Keratinocyte (primary cell): Measurements from ENCODE around the gene MCUB. TPM values are rescaled to one million over a fixed set of nuclear protein-coding genes. Genes with fewer than 3 reads are reported as not detected.

ENCODE experiments used
- DNase-seq: peaks from one replicate; pipeline ENCODE4 v3.0.0-alpha.2; 2011; ENCODE audit warnings: low read depth, missing footprints, low spot score
- FAIRE-seq: peaks from 2 replicates; lab custom pipeline; 2011; peaks lifted over from hg19 to GRCh38; lab: Jason Lieb, UNC
- H2AFZ ChIP-seq: 2 replicates; pipeline ENCODE4 v1.6.0; 2012; ENCODE audit warnings: low read length, control low read depth, inconsistent platforms; ENCODE audit not compliant: control insufficient read depth
- H3K27ac ChIP-seq: 2 replicates; pipeline ENCODE4 v1.5.1; 2011; ENCODE audit warnings: low read length; ENCODE audit not compliant: control insufficient read depth, insufficient read depth
- H3K27me3 ChIP-seq: 3 replicates; pipeline ENCODE4 v1.6.0; 2011; ENCODE audit warnings: low read length; ENCODE audit not compliant: control insufficient read depth, insufficient read depth; ENCODE audit errors: extremely low read depth
- H3K36me3 ChIP-seq, 2 experiments: 2 replicates in 1 of 2; 3 replicates in 1 of 2; pipeline ENCODE4 v1.5.1; 2011; ENCODE audit warnings: low read length in 2 of 2, mild to moderate bottlenecking in 1 of 2; ENCODE audit not compliant: control insufficient read depth in 2 of 2, insufficient read depth in 2 of 2; ENCODE audit errors: extremely low read depth in 1 of 2
- H3K4me1 ChIP-seq: 3 replicates; pipeline ENCODE4 v1.5.1; 2011; ENCODE audit warnings: low read length; ENCODE audit not compliant: control insufficient read depth, insufficient read depth; ENCODE audit errors: extremely low read depth
- H3K4me2 ChIP-seq: 3 replicates; pipeline ENCODE4 v1.6.0; 2011; ENCODE audit warnings: low read depth, low read length; ENCODE audit not compliant: control insufficient read depth, insufficient read depth; ENCODE audit errors: extremely low read depth
- H3K4me3 ChIP-seq, 3 experiments: fragments of 200-600 bp in 1 of 3; sonication (generic) in 1 of 3; 2 replicates in 2 of 3; 3 replicates in 1 of 3; pipeline ENCODE4 v1.5.1; 2011 to 2016; ENCODE audit warnings: low read length in 3 of 3, mild to moderate bottlenecking in 3 of 3, control low read depth in 2 of 3, inconsistent platforms in 1 of 3, low read depth in 1 of 3, mixed read lengths in 1 of 3, mixed run types in 1 of 3, moderate library complexity in 1 of 3; ENCODE audit not compliant: control insufficient read depth in 2 of 3, insufficient read depth in 2 of 3; ENCODE audit errors: extremely low read depth in 1 of 3
- H3K79me2 ChIP-seq: 2 replicates; pipeline ENCODE4 v1.6.0; 2012; ENCODE audit warnings: low read length; ENCODE audit not compliant: control insufficient read depth, insufficient read depth
- H3K9ac ChIP-seq: 3 replicates; pipeline ENCODE4 v1.6.0; 2011; ENCODE audit warnings: low read length; ENCODE audit not compliant: control insufficient read depth, insufficient read depth; ENCODE audit errors: extremely low read depth
- H3K9me1 ChIP-seq: 3 replicates; pipeline ENCODE4 v1.6.0; 2011; ENCODE audit warnings: low read length; ENCODE audit not compliant: control insufficient read depth, insufficient read depth; ENCODE audit errors: extremely low read depth
- H3K9me3 ChIP-seq: 2 replicates; pipeline ENCODE4 v1.5.1; 2012; ENCODE audit warnings: low read depth, low read length; ENCODE audit not compliant: control insufficient read depth
- H4K20me1 ChIP-seq: 3 replicates; pipeline ENCODE4 v1.6.0; 2011; ENCODE audit warnings: low read length; ENCODE audit not compliant: control insufficient read depth, insufficient read depth; ENCODE audit errors: extremely low read depth
- EZH2 ChIP-seq: IDR thresholded peaks from one replicate; pipeline ENCODE4 v1.6.1; 2012; ENCODE audit warnings: inconsistent platforms, mild to moderate bottlenecking, low read length, moderate library complexity
- dilution Hi-C: fragments of 300-500 bp; cut with MboI; formaldehyde crosslinking; loops from one replicate; pipeline ENCODE4 v1.7.0; 2020; ENCODE audit warnings: low sequenced_read_pairs; ENCODE audit not compliant: extremely low pct_ligation_motif_present
- polyA plus RNA-seq, 5 experiments: library from polyadenylated mRNA; depleted of rRNA in 3 of 5; stranded (reverse) in 3 of 5; stranded (forward) in 1 of 5; unstranded in 1 of 5; fragments of >200 nt; gene quantifications; 1 replicate in 1 of 5; 2 replicates in 3 of 5; 3 replicates in 1 of 5; pipeline versions ENCODE4 v1.2.1 to v1.2.3, GENCODE V29; 2011 to 2012; ENCODE audit warnings: missing spikeins in 2 of 5, low read depth in 1 of 5, low replicate concordance in 1 of 5
- TF ChIP-seq, protein P1 (sequence below), 3 experiments: IDR thresholded peaks in 1 of 3; conservative IDR thresholded peaks in 1 of 3; optimal IDR thresholded peaks in 1 of 3; 2 replicates in 2 of 3; 3 replicates in 1 of 3; pipeline versions ENCODE3 to v1.5.1; 2011; ENCODE audit warnings: low read length in 3 of 3, mild to moderate bottlenecking in 3 of 3, moderate library complexity in 2 of 3, control low read depth in 1 of 3, inconsistent platforms in 1 of 3; ENCODE audit not compliant: insufficient read depth in 2 of 3; ENCODE audit errors: extremely low read depth in 1 of 3

Gene MCUB
- polyA plus RNA-seq, 1 donor (not counting 4 experiments of a cell fraction or from before 2014, with no cell fraction given): 20.3 TPM

GRCh38 chr4:109615742-109616141, 55.7 kb downstream of the MCUB start:
- Histone ChIP-seq H3K4me1 (no peaks in the 10 kb centered on the region), H3K36me3 (no peaks in the 10 kb centered on the region), H3K27ac (no peak overlapping the region), H3K9me1 (no peaks in the 10 kb centered on the region), H3K79me2 (no peaks in the 10 kb centered on the region), H2AFZ (no peak overlapping the region), H3K4me2 (no peak overlapping the region), H3K27me3 (no peaks in the 10 kb centered on the region), H3K9ac (no peak overlapping the region), H3K9me3 (no peaks in the 10 kb centered on the region), H4K20me1 (no peaks in the 10 kb centered on the region), H3K4me3 (no peak overlapping the region)
- TF ChIP-seq, protein P1, sequence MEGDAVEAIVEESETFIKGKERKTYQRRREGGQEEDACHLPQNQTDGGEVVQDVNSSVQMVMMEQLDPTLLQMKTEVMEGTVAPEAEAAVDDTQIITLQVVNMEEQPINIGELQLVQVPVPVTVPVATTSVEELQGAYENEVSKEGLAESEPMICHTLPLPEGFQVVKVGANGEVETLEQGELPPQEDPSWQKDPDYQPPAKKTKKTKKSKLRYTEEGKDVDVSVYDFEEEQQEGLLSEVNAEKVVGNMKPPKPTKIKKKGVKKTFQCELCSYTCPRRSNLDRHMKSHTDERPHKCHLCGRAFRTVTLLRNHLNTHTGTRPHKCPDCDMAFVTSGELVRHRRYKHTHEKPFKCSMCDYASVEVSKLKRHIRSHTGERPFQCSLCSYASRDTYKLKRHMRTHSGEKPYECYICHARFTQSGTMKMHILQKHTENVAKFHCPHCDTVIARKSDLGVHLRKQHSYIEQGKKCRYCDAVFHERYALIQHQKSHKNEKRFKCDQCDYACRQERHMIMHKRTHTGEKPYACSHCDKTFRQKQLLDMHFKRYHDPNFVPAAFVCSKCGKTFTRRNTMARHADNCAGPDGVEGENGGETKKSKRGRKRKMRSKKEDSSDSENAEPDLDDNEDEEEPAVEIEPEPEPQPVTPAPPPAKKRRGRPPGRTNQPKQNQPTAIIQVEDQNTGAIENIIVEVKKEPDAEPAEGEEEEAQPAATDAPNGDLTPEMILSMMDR (optimal IDR thresholded peaks at IDR 0.05 in 1 of 3, IDR thresholded peaks at IDR 0.05 in 1 of 3, conservative IDR thresholded peaks at IDR 0.05 in 1 of 3; ENCODE audit: extremely low read depth in 1 of 3, insufficient read depth in 2 of 3, low read length in 3 of 3): no peak
- no peak for TF ChIP-seq EZH2
- dilution Hi-C loops: no loop called here
- no peak for DNase-seq
- no peak for FAIRE-seq

- H3K4me2 ChIP-seq: no peak overlapping the region
- FAIRE-seq (no peak), DNase-seq (no peak)
- H3K27ac ChIP-seq: no peak overlapping the region
- dilution Hi-C loops: no loop called here
- H3K9ac ChIP-seq: no peak overlapping the region
- H2AFZ ChIP-seq: no peak overlapping the region
- no peaks in the 10 kb centered on the region for H3K36me3 ChIP-seq
- no peak overlapping the region for H3K4me3 ChIP-seq
- no peaks in the 10 kb centered on the region for H3K27me3 ChIP-seq
- H4K20me1 ChIP-seq: no peaks in the 10 kb centered on the region
- TF ChIP-seq EZH2: no peak
- TF ChIP-seq, protein P1 (optimal IDR thresholded peaks at IDR 0.05 in 1 of 3, IDR thresholded peaks at IDR 0.05 in 1 of 3, conservative IDR thresholded peaks at IDR 0.05 in 1 of 3; ENCODE audit: extremely low read depth in 1 of 3, insufficient read depth in 2 of 3, low read length in 3 of 3): no peak
- H3K4me1 ChIP-seq: no peaks in the 10 kb centered on the region
- no peaks in the 10 kb centered on the region for H3K79me2 ChIP-seq
- H3K9me1 ChIP-seq: no peaks in the 10 kb centered on the region
- H3K9me3 ChIP-seq: no peaks in the 10 kb centered on the region
Measured at GRCh38 chr4:109616243-109616642, 56.2 kb downstream of the MCUB start.
